ENCODE measurements around the gene CELSR1.

DNA sequence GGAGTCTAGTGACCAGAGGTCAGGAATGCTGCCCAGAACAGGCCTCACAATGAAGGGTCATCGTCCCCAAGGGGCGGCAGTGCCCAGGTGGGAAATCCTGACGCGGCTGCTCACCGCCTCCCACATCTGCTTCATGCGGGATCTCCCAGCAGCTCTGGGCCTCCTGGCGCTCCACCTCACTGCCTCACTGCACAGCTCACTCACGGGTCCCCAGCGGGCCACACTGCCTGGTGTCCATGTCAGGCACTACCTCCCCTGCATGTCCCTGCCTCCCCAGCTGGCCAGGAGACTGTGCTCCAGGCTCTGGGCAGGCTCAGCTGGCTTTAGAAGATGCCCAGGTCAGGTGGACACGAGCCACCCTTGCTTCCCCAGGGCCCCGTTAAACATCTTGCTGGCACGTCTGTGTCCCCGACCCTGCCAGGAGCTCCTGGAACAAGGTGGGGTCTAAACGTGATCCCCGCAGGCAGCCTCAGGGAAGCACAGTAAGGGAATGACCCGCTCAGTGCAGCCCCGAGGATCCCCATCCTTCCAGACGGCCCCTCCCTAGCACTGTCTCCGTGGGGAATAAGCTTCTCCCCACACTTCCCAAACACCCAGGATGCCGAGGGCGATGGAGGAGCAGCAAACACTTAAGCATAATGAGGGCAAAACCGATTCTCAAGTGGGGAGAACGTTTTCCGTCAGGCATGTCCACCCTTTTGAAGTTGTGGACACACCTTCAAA is 108.7 kb downstream of the CELSR1 start:
- TF ChIP-seq, protein P1, sequence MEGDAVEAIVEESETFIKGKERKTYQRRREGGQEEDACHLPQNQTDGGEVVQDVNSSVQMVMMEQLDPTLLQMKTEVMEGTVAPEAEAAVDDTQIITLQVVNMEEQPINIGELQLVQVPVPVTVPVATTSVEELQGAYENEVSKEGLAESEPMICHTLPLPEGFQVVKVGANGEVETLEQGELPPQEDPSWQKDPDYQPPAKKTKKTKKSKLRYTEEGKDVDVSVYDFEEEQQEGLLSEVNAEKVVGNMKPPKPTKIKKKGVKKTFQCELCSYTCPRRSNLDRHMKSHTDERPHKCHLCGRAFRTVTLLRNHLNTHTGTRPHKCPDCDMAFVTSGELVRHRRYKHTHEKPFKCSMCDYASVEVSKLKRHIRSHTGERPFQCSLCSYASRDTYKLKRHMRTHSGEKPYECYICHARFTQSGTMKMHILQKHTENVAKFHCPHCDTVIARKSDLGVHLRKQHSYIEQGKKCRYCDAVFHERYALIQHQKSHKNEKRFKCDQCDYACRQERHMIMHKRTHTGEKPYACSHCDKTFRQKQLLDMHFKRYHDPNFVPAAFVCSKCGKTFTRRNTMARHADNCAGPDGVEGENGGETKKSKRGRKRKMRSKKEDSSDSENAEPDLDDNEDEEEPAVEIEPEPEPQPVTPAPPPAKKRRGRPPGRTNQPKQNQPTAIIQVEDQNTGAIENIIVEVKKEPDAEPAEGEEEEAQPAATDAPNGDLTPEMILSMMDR (IDR thresholded peaks at IDR 0.05) = no peak
- TF ChIP-seq POLR2A (IDR thresholded peaks at IDR 0.05) = no peak

Data from adrenal gland (tissue), 5 donors.